Eye (tissue), 1 donor: ENCODE measurements around the gene GPR52.
"Not testable (repeated sequence)": the region's sequence is repeated elsewhere in the genome, so short reads cannot be mapped to it uniquely, and the experiment has no call there.

ENCODE experiments used
- DNase-seq: peaks from one replicate; pipeline ENCODE4 v3.0.0-alpha.2; 2015

The GPR52 gene, protein sequence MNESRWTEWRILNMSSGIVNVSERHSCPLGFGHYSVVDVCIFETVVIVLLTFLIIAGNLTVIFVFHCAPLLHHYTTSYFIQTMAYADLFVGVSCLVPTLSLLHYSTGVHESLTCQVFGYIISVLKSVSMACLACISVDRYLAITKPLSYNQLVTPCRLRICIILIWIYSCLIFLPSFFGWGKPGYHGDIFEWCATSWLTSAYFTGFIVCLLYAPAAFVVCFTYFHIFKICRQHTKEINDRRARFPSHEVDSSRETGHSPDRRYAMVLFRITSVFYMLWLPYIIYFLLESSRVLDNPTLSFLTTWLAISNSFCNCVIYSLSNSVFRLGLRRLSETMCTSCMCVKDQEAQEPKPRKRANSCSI

GRCh38 chr1:174447866-174448530 lies at the start of gene GPR52:
TSS of gene GPR52 (plus strand) at chr1:174447964. CDS start at chr1:174448112, 148 bp downstream.
- no peak for DNase-seq

DNA sequence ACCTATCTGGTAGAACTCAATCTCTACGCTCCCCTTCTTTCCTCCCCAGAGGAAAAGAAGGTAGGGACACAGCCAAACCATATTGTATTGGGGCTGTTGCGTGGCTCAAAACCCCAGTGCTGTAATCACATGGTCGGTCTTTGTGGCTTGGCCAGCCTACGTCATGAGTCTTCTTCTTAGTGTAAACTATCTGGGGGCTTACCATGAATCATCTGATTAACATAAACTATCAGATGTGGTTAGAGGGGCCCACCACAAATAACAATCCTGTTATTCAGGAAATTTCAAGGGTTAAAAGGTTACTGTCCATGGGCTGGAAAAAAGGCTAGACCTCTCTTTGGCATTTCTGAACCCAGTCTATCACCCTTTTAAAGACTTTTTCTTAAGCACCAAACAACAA lies 49.5 kb upstream of the GPR52 start:
- no peak for DNase-seq

DNA sequence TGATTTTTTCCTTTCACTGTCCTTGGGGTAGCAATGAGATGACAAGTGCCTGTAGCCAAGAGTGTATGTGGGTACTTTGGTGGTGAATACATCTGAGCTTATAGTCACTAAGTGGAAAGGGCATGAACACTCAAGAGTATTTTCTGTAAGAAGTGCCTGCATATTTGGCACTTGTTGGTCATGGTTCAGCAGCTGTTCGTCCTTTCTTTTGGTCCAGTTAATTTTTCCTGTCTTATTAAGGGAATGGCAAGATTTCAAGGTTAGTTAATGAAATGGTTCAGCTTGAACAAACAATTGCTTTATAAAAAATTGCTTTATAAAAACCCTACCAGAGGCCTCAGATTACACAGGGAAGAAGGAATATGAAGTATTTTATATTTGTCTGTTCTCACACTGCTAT lies 48.6 kb upstream of the GPR52 start:
- DNase-seq, result no peak

DNA sequence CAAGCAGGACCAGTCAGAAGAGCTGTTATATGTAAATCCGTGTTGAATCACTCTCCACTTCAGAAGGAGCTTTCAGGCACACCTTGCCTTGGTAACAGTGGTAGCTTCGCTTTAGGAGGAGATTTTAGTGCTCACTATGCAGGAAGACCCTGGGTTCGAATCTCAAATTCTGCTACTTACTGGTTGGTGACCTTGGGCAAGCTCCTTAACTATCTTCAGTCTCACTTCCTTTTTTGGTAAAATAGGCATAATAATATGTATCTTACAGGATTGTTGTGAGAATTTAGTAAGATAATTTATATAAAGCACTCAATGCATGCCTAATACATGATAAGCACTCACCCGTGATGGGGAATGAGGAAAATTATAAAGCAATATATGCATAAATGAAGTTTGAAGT lies 46.7 kb upstream of the GPR52 start:
- DNase-seq, result no peak

DNA sequence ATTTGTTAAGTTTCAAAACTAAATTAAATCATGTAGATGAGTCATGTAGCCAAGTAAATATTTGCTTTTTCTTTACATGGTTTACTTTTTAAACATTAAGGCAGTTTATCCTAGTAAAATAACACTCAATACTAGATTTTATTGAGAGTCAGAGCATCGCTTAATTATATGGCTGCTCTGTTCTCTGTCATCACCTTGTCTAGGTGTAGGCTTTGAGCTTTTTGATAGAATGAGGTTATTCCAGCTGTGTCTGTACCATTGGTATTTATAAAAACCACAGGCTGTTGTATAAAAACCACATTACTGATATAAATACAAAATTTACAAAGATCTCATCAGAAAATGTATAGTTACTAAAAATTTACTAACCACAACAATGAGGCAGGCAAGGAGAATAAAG lies 42.5 kb upstream of the GPR52 start:
- no peak for DNase-seq

- no peak for DNase-seq
These were observed 41.3 kb upstream of the GPR52 start for GRCh38 chr1:174406421-174406820.

GRCh38 chr1:174407665-174408064 lies 40.1 kb upstream of the GPR52 start:
- DNase-seq, result no peak

- peak; percentile 8 for DNase-seq
These were observed 39.6 kb upstream of the GPR52 start for GRCh38 chr1:174408146-174408545.

GRCh38 chr1:174409801-174410200 lies 38.0 kb upstream of the GPR52 start:
- DNase-seq, result not testable (repeated sequence)

DNA sequence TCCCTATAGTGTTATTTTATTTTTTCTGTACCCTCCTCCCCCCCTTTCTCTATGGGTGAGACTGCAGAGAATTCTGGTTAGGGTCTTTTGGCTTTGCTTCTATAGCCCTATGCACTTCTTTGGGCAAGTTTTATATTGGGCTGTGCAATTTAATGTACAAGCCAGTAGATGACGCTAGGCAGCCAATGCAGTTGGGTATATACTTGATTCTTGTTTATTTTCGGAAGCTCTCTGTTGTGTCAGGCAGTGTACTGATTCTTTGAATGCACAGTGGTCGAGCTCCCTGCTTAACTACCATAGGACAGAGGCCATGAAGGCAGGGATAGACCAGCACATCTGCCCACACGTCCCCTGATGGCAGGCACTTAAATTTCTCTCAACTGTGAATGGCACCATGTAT lies 34.1 kb upstream of the GPR52 start:
- DNase-seq, result no peak

DNA sequence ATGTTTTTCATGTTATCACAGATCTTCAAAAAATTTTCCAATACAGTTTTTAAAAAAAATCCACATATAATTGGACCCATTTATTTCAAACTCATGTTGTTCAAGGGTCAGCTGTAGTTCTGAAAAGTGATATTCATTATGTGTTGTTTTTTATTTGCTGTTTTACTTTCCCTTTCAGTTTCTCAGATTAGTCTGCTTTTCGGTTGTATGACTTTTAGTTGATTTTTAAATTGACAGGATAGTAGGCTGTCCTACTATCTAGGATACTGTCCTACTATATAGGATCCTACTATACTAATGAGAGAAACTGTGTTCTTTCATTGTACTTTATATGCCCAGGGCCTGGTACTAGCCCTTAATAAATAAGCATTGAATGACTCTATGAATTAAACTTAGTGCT lies 33.6 kb upstream of the GPR52 start:
- DNase-seq, result no peak

- DNase-seq, result no peak
These were observed 32.3 kb upstream of the GPR52 start for GRCh38 chr1:174415506-174415905.

DNA sequence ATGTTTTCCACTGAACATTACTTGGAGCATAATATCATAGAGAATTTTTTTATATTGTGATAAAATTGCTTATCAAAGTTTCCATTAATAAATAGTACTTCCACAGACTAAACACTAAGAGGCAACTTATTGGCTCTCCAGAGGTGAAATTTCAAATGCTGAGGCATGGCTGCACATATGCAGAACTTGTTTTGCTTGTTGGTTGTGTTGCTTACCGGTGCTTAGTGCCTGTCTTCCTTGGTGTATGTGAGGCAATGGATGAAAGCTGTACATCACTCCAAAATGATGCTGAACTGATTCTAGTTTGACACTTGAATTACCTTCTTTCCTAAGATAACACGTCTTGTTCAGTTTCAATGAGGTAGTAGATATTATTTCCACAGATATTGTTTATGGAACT lies 29.8 kb upstream of the GPR52 start:
- DNase-seq, result no peak

- no peak for DNase-seq
These were observed 22.6 kb upstream of the GPR52 start for GRCh38 chr1:174425121-174425520.

GRCh38 chr1:174426153-174426552 lies 21.6 kb upstream of the GPR52 start:
- no peak for DNase-seq

DNA sequence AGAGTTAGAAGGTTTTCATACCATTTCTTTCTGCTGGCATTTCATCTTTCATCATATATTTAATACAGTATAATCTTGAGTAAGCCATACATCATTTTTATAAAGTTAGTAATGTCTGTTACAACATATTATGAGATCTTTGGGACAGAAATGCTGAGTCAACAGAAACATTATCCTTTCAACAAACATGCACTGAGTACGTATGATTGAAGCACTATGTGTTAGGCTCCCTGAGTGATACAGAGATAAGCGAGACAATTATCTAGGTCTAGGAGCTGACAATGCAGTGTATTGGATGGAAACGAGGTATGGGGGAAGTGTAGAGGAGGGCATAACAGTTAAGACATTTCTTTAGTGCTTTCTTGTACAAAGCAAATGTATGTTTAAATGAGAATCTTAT lies 19.7 kb upstream of the GPR52 start:
- DNase-seq, result no peak

- no peak for DNase-seq
These were observed 19.0 kb upstream of the GPR52 start for GRCh38 chr1:174428739-174429138.

DNA sequence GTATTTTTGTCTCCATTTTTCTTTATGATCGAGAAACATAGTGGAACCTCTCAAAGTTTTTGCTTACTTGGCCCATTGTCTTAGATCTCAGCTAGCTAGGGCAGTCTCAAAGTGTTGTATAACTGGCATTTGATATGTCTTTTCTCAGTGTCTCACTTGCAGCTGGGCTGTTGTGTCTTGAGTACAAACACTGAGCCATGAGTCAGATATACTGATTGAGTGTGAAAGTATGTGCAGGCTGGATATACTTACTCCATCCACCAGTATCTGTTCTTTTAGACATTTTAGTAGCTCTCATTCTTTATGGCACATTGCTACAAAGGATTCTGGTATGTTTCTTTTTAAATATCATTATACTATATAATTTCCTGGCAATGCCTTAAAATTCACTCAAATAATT lies 14.3 kb upstream of the GPR52 start:
- DNase-seq, result no peak

DNA sequence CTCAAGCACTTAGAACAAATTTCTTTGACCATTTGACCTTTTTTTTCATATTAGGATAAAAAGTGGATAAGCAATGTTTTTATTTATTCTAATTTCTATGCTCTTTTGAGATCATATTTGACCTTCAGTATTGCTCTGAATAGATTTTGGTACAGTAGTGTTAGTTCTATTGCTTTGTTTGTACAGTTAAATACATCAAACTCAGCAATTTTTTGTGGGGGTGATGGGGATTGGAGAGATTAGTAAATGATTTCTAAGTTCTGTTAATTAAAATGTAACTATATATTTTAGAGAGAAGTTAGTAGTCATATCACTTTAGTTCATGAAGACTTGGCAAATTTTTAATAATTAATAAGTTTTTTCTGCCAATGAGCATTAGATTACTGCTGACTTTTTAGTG lies 2.4 kb upstream of the GPR52 start:
- no peak for DNase-seq

DNA sequence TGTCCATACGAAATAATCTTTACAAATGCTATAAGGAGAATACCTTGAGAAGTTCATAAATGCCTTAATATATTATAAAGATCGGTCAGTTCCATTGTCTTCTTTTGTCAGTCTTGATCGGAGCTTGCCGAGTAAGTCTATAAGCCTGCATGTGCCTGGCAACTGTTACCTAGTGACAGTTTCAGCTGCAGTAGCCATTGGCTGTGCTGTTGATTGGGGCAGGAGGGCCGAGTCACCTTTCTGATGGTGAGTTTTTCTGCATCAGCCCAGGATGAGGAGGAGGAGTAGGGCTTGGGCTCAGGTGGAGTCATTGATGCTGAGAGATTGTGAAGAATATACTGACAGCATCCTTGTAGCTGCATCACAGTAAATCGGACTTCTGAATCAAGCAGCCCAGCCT lies 1.9 kb upstream of the GPR52 start:
- DNase-seq, result peak; percentile 20

DNA sequence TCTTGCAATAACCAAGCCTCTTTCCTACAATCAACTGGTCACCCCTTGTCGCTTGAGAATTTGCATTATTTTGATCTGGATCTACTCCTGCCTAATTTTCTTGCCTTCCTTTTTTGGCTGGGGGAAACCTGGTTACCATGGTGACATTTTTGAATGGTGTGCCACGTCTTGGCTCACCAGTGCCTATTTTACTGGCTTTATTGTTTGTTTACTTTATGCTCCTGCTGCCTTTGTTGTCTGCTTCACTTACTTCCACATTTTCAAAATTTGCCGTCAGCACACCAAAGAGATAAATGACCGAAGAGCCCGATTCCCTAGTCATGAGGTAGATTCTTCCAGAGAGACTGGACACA lies 743 bp downstream of the GPR52 start:
- no peak for DNase-seq

GRCh38 chr1:174448974-174449373 lies 1.2 kb downstream of the GPR52 start:
- DNase-seq, result no peak

GRCh38 chr1:174451408-174451807 lies 3.6 kb downstream of the GPR52 start:
- no peak for DNase-seq

DNA sequence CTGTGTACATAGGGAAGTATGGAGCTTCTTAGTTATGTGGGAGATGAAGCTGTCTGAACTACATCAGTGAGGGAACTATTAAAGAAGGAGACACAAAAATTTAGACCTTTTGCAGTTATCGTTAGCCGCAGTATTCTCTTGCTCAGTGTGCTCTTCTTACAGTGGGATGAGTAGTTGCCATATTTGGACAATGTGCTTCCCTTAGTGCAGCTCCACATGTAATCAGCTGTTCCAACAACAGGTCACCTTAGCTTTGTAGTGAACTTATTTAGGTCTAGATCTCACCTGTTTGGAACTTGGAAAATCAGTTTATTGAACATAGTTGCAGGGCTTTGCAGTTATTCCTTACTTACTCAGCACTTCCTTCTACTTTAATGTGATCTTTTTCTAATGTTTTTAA lies 18.1 kb downstream of the GPR52 start:
- DNase-seq, result no peak

GRCh38 chr1:174466607-174467006 lies 18.8 kb downstream of the GPR52 start:
- DNase-seq, result no peak
